Immature natural killer cell (primary cell): ENCODE results near the gene TNFRSF1A. TPM values are rescaled to one million over a fixed set of nuclear protein-coding genes. Genes with fewer than 3 reads are reported as not detected.
A peak's percentile ranks its signal among the peaks of the same experiment; 100 is the strongest.

Experiments
- DNase-seq, 3 donors: peaks; one replicate each; pipeline ENCODE4 v3.0.0; 2022; ENCODE audit warnings: mixed read lengths in 1 of 3
- H3K27ac Mint-ChIP-seq, 6 donors: one replicate each; pipeline ENCODE4 v1.8.0; 2020; ENCODE audit warnings: mixed read lengths in 6 of 6, mild to moderate bottlenecking in 5 of 6, inconsistent platforms in 4 of 6, moderate library complexity in 3 of 6
- H3K27me3 Mint-ChIP-seq, 3 donors: one replicate each; pipeline ENCODE4 v1.8.0; 2020 to 2021; ENCODE audit warnings: low read depth in 3 of 3, mild to moderate bottlenecking in 3 of 3, mixed read lengths in 3 of 3, moderate library complexity in 3 of 3, inconsistent platforms in 1 of 3
- H3K36me3 Mint-ChIP-seq, 3 donors: one replicate each; pipeline ENCODE4 v1.8.0; 2020; ENCODE audit warnings: mixed read lengths in 3 of 3, inconsistent platforms in 2 of 3, mild to moderate bottlenecking in 2 of 3
- H3K4me1 Mint-ChIP-seq, 2 donors: one replicate each; pipeline ENCODE4 v1.8.0; 2020; ENCODE audit warnings: inconsistent platforms in 2 of 2, mild to moderate bottlenecking in 2 of 2, mixed read lengths in 2 of 2, moderate library complexity in 1 of 2
- H3K4me3 Mint-ChIP-seq, 5 donors: one replicate each; pipeline ENCODE4 v1.8.0; 2020; ENCODE audit warnings: mild to moderate bottlenecking in 5 of 5, mixed read lengths in 5 of 5, inconsistent platforms in 3 of 5, moderate library complexity in 3 of 5
- H3K9me3 Mint-ChIP-seq, 6 donors: one replicate each; pipeline ENCODE4 v1.8.0; 2020; ENCODE audit warnings: mild to moderate bottlenecking in 6 of 6, mixed read lengths in 6 of 6, inconsistent platforms in 4 of 6, moderate library complexity in 3 of 6
- polyA plus RNA-seq, 3 donors: library from polyadenylated mRNA; unstranded; fragments of 300-500 nt; fragmentation: Illumina TruSeq; gene quantifications; one replicate each; pipeline ENCODE4 v1.2.3, GENCODE V29; 2021

The TNFRSF1A gene
- polyA plus RNA-seq, 3 donors from 2014 or later = 37.7 to 89.0 (median 67.0) TPM

- Mint-ChIP-seq H3K9me3 (no peaks in the 10 kb centered on the region), H3K27ac (no peak overlapping the region), H3K4me1 (peaks cover 3 to 8% of the 10 kb centered on the region in 2 donors), H3K36me3 (no peaks in the 10 kb centered on the region), H3K4me3 (peak overlapping the region in 1 of 5 donors; percentile 35), H3K27me3 (peaks cover 10 to 27% (median 18%) of the 10 kb centered on the region in 3 donors)
- no peak for DNase-seq
Observed at GRCh38 chr12:6279631-6280030, 62.2 kb downstream of the TNFRSF1A start.

- H3K9me3 Mint-ChIP-seq = no peaks in the 10 kb centered on the region
- H3K27me3 Mint-ChIP-seq = peaks cover 10 to 27% (median 18%) of the 10 kb centered on the region in 3 donors
- no peak for DNase-seq
- H3K4me3 Mint-ChIP-seq = peak overlapping the region in 4 of 5 donors; percentile 35 to 47 (median 44)
- H3K36me3 Mint-ChIP-seq = no peaks in the 10 kb centered on the region
- H3K4me1 Mint-ChIP-seq = peaks cover 3 to 8% of the 10 kb centered on the region in 2 donors
- no peak overlapping the region for H3K27ac Mint-ChIP-seq
Observed at GRCh38 chr12:6279256-6279628, 62.6 kb downstream of the TNFRSF1A start.

Other genes starting within 250 kb of the TNFRSF1A start
- gene VWF, start 217.4 kb downstream of the TNFRSF1A start, polyA plus RNA-seq = under 1 TPM in 2 of 3 donors, not detected in 1; 0.10 to 0.16 TPM
- gene CD9, start 141.7 kb downstream of the TNFRSF1A start, polyA plus RNA-seq = 1 to 10 TPM; 2.1 to 9.8 (median 5.1) TPM
- under 1 TPM in 2 of 3 donors, not detected in 1; 0.19 to 0.61 TPM for gene PLEKHG6, start 31.4 kb downstream of the TNFRSF1A start, polyA plus RNA-seq
- gene SCNN1A, start 33.5 kb upstream of the TNFRSF1A start, polyA plus RNA-seq = under 1 TPM in 2 of 3 donors, not detected in 1; 0.10 to 0.64 TPM
- gene LTBR, start 42.1 kb upstream of the TNFRSF1A start, polyA plus RNA-seq = 1 to 10 TPM; 1.2 to 3.6 (median 2.8) TPM
- 10 to 100 TPM; 17.0 to 28.5 (median 25.4) TPM for gene CD27, start 102.9 kb upstream of the TNFRSF1A start, polyA plus RNA-seq
- gene TAPBPL, start 110.0 kb upstream of the TNFRSF1A start, polyA plus RNA-seq = 100 to 1,000 TPM; 205 to 276 (median 259) TPM
- gene VAMP1, start 128.6 kb upstream of the TNFRSF1A start, polyA plus RNA-seq = 1 to 10 TPM; 7.8 to 9.7 (median 8.4) TPM
- 100 to 1,000 TPM; 240 to 280 (median 248) TPM for gene MRPL51, start 151.2 kb upstream of the TNFRSF1A start, polyA plus RNA-seq
- 10 to 100 TPM; 23.3 to 50.5 (median 24.0) TPM for gene NCAPD2, start 152.0 kb upstream of the TNFRSF1A start, polyA plus RNA-seq
- 1,000 to 10,000 TPM; 1,615 to 2,185 (median 1,854) TPM for gene GAPDH, start 192.4 kb upstream of the TNFRSF1A start, polyA plus RNA-seq
- 10 to 100 TPM in 1 of 3 donors, 1 to 10 TPM in 2; 1.9 to 13.0 (median 3.1) TPM for gene IFFO1, start 214.0 kb upstream of the TNFRSF1A start, polyA plus RNA-seq
- 10 to 100 TPM; 11.3 to 30.8 (median 18.0) TPM for gene NOP2, start 226.2 kb upstream of the TNFRSF1A start, polyA plus RNA-seq